ENCODE results near the gene HBG2. TPM values are rescaled to one million over a fixed set of nuclear protein-coding genes. Genes with fewer than 3 reads are reported as not detected.

Gene HBG2
- total RNA-seq = 0.32 TPM in 1 of 2 replicates, not detected in the other

GRCh38 chr11:5254646-5255413 lies at the start of gene HBG2:
TSS of gene HBG2 (minus strand) at chr11:5254781. CDS start at chr11:5254728, 53 bp downstream.

GRCh38 chr11:5301846-5302245 lies 47.3 kb upstream of the HBG2 start, which contains the start of gene OR51B4:
TSS of gene OR51B4 (minus strand) at chr11:5301946. CDS start at chr11:5301946, 0 bp downstream.

DNA sequence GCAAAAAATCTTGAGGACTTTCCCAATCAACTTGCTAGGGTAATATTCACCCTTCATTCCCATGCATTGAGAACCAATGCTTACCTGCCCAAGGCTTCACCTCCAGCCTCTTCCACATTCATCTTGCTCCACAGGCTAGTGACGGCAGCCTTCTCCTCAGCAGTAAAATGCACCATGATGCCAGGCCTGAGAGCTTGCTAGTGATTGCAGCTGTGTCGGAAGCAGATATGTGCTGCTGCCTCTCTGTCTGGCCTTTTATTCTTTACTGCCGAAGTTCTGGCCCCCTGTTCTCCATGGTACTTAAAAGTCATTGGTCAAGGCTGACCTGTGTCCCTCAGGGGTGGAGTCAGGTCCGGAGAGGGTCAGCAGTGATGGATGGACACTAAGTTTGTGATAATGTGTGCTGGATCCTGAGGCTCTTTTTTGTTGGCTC lies 15.2 kb upstream of the HBG2 start, which contains the start of gene HBE1:
HBE1 (minus strand) TSS at position 231 of the 433 bp plus-strand sequence; CDS start at position 176, 55 bp downstream.

GRCh38 chr11:5249807-5250396 lies 4.7 kb downstream of the HBG2 start, which contains the start of gene HBG1:
TSS of gene HBG1 (minus strand) at chr11:5249857. CDS start at chr11:5249804, 53 bp downstream.

GRCh38 chr11:5234381-5234834 lies 20.2 kb downstream of the HBG2 start, which contains the start of gene HBD:
TSS of gene HBD (minus strand) at chr11:5234483. CDS start at chr11:5234433, 50 bp downstream.

DNA sequence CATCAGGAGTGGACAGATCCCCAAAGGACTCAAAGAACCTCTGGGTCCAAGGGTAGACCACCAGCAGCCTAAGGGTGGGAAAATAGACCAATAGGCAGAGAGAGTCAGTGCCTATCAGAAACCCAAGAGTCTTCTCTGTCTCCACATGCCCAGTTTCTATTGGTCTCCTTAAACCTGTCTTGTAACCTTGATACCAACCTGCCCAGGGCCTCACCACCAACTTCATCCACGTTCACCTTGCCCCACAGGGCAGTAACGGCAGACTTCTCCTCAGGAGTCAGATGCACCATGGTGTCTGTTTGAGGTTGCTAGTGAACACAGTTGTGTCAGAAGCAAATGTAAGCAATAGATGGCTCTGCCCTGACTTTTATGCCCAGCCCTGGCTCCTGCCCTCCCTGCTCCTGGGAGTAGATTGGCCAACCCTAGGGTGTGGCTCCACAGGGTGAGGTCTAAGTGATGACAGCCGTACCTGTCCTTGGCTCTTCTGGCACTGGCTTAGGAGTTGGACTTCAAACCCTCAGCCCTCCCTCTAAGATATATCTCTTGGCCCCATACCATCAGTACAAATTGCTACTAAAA lies 27.8 kb downstream of the HBG2 start, which contains the start of gene HBB:
HBB (minus strand) TSS at position 340 of the 579 bp plus-strand sequence; CDS start at position 290, 50 bp downstream.

Other genes starting within 250 kb of the HBG2 start
- not detected in 2 replicates for gene OR52J3, start 208.3 kb downstream of the HBG2 start, total RNA-seq
- gene OR52E2, start 195.2 kb downstream of the HBG2 start, total RNA-seq = not detected in 2 replicates
- gene OR52E1, start 185.2 kb downstream of the HBG2 start, total RNA-seq = 0.16 TPM in 1 of 2 replicates, not detected in the other
- gene OR52A5, start 116.4 kb downstream of the HBG2 start, total RNA-seq = not detected in 2 replicates
- gene OR52A1, start 100.0 kb downstream of the HBG2 start, total RNA-seq = not detected in 2 replicates
- not detected in 2 replicates for gene OR51V1, start 54.1 kb downstream of the HBG2 start, total RNA-seq
- gene HBB, start 27.7 kb downstream of the HBG2 start, total RNA-seq = not detected in 2 replicates
- gene HBD, start 20.3 kb downstream of the HBG2 start, total RNA-seq = 0.34 TPM in 1 of 2 replicates, not detected in the other
- gene HBG1, start 4.9 kb downstream of the HBG2 start, total RNA-seq = not detected in 2 replicates
- 0.09 TPM in 1 of 2 replicates, not detected in the other for gene HBE1, start 15.2 kb upstream of the HBG2 start, total RNA-seq
- gene OR51B4, start 47.2 kb upstream of the HBG2 start, total RNA-seq = not detected in 2 replicates
- not detected in 2 replicates for gene OR51B2, start 69.5 kb upstream of the HBG2 start, total RNA-seq
- gene OR51B5, start 88.7 kb upstream of the HBG2 start, total RNA-seq = 0.26 and 0.32 TPM in 2 replicates
- not detected in 2 replicates for gene OR51B6, start 96.7 kb upstream of the HBG2 start, total RNA-seq
- not detected in 2 replicates for gene OR51M1, start 129.0 kb upstream of the HBG2 start, total RNA-seq
- gene OR51Q1, start 167.3 kb upstream of the HBG2 start, total RNA-seq = not detected in 2 replicates
- 0.60 TPM in 1 of 2 replicates, not detected in the other for gene OR51I1, start 186.7 kb upstream of the HBG2 start, total RNA-seq
- gene OR51I2, start 194.5 kb upstream of the HBG2 start, total RNA-seq = not detected in 2 replicates
- not detected in 2 replicates for gene OR52D1, start 233.9 kb upstream of the HBG2 start, total RNA-seq

All from bronchial smooth muscle cell (primary cell).